Neural cell (in vitro differentiated cells): ENCODE results near the gene ANKRD28. TPM values are rescaled to one million over a fixed set of nuclear protein-coding genes. Genes with fewer than 3 reads are reported as not detected.

ENCODE experiments used
- H2AFZ ChIP-seq: fragments of 200-600, 300-800 bp; sonication (generic), shearing (Covaris generic); 2 replicates; pipeline ENCODE4 v1.6.0; 2014; ENCODE audit warnings: low read depth, mild to moderate bottlenecking, antibody characterized with exemption, low read length, moderate library complexity
- H3F3A ChIP-seq: fragments of 200-600 bp; shearing (Covaris generic); 2 replicates; pipeline ENCODE4 v1.6.1; 2016; ENCODE audit warnings: mild to moderate bottlenecking, moderate library complexity, mixed read lengths, antibody characterized with exemption, low read length; ENCODE audit not compliant: insufficient read depth, poor library complexity, severe bottlenecking
- H3K27ac ChIP-seq: fragments of 200-600, 300-800 bp; sonication (generic), shearing (Covaris generic); 2 replicates; pipeline ENCODE4 v1.5.1; 2014; ENCODE audit warnings: mild to moderate bottlenecking, low read length, moderate library complexity
- H3K27me3 ChIP-seq: fragments of 300-800, 200-600 bp; sonication (generic), shearing (Covaris generic); 2 replicates; pipeline ENCODE4 v1.6.0; 2014; ENCODE audit warnings: mild to moderate bottlenecking, low read depth, low read length, moderate library complexity; ENCODE audit not compliant: insufficient read depth
- H3K36me3 ChIP-seq: fragments of 300-800, 200-600 bp; sonication (generic), shearing (Covaris generic); 2 replicates; pipeline ENCODE4 v1.5.1; 2014; ENCODE audit warnings: mild to moderate bottlenecking, antibody characterized with exemption, low read length, moderate library complexity; ENCODE audit not compliant: insufficient read depth
- H3K4me2 ChIP-seq: fragments of 300-800, 200-600 bp; sonication (generic), shearing (Covaris generic); 2 replicates; pipeline ENCODE4 v1.6.0; 2014; ENCODE audit warnings: mild to moderate bottlenecking, low read length
- H3K4me3 ChIP-seq: fragments of 300-800, 200-600 bp; sonication (generic), shearing (Covaris generic); 2 replicates; pipeline ENCODE4 v1.5.1; 2014; ENCODE audit warnings: mild to moderate bottlenecking, low read length, moderate library complexity
- H3K79me2 ChIP-seq: fragments of 200-600 bp; shearing (Covaris generic); replicated peaks from 2 replicates; pipeline ENCODE4 v1.6.0; 2014; ENCODE audit warnings: mild to moderate bottlenecking, low read length, moderate library complexity; ENCODE audit not compliant: insufficient read depth
- H3K9ac ChIP-seq: fragments of 300-800, 200-600 bp; sonication (generic), shearing (Covaris generic); 2 replicates; pipeline ENCODE4 v1.6.1; 2016; ENCODE audit warnings: mild to moderate bottlenecking, low read length, mixed read lengths
- H3K9me2 ChIP-seq: fragments of 200-600 bp; shearing (Covaris generic); 2 replicates; pipeline ENCODE4 v1.6.1; 2016; ENCODE audit warnings: mild to moderate bottlenecking, low read length, mixed read lengths; ENCODE audit not compliant: insufficient read depth
- H3K9me3 ChIP-seq: fragments of 200-600, 300-800 bp; sonication (generic), shearing (Covaris generic); 2 replicates; pipeline ENCODE4 v1.6.1; 2016; ENCODE audit warnings: mild to moderate bottlenecking, mixed run types, low read length, moderate library complexity, mixed read lengths
- H4K20me1 ChIP-seq: fragments of 200-600 bp; shearing (Covaris generic); 2 replicates; pipeline ENCODE4 v1.6.1; 2016; ENCODE audit warnings: mild to moderate bottlenecking, mixed run types; ENCODE audit not compliant: insufficient read depth
- CTCF ChIP-seq: fragments of 450-650 bp; IDR thresholded peaks from 2 replicates; pipeline ENCODE4 v1.5.1; 2014; ENCODE audit warnings: antibody characterized with exemption, mild to moderate bottlenecking, moderate library complexity; ENCODE audit not compliant: poor library complexity, severe bottlenecking
- EP300 ChIP-seq: fragments of 450-650 bp; conservative IDR thresholded peaks from 2 replicates; pipeline ENCODE4 v1.6.1; 2014; ENCODE audit warnings: antibody characterized with exemption, mild to moderate bottlenecking, moderate library complexity; ENCODE audit not compliant: poor library complexity, severe bottlenecking
- EZH2 ChIP-seq: fragments of 200-600, 300-800 bp; shearing (Covaris generic), sonication (generic); IDR thresholded peaks from 2 replicates; pipeline ENCODE4 v1.6.1; 2014; ENCODE audit warnings: antibody characterized with exemption, low read length, borderline replicate concordance, mild to moderate bottlenecking; ENCODE audit not compliant: insufficient read depth, poor library complexity, severe bottlenecking
- MXI1 ChIP-seq: fragments of 450-650 bp; conservative IDR thresholded peaks from 2 replicates; pipeline ENCODE4 v1.6.1; 2014; ENCODE audit warnings: antibody characterized with exemption, mild to moderate bottlenecking; ENCODE audit not compliant: poor library complexity, severe bottlenecking
- POLR2AphosphoS5 ChIP-seq: IDR thresholded peaks from 2 replicates; pipeline ENCODE4 v1.6.1; 2012
- RAD21 ChIP-seq: fragments of 450-650 bp; conservative IDR thresholded peaks from 2 replicates; pipeline ENCODE4 v1.6.1; 2014; ENCODE audit warnings: antibody characterized with exemption, mild to moderate bottlenecking, moderate library complexity
- REST ChIP-seq: IDR thresholded peaks from 2 replicates; pipeline ENCODE4 v1.6.1; 2012; ENCODE audit warnings: borderline replicate concordance
- SMC3 ChIP-seq: fragments of 450-650 bp; conservative IDR thresholded peaks from 2 replicates; pipeline ENCODE4 v1.6.1; 2014; ENCODE audit warnings: antibody characterized with exemption, mild to moderate bottlenecking, moderate library complexity; ENCODE audit not compliant: poor library complexity
- TAF1 ChIP-seq: IDR thresholded peaks from 2 replicates; pipeline ENCODE4 v1.6.1; 2012; ENCODE audit warnings: low read depth
- polyA plus RNA-seq: library from polyadenylated mRNA; depleted of rRNA; stranded (reverse); fragments of >200 nt; gene quantifications from 2 replicates; pipeline ENCODE4 v1.2.3, GENCODE V29; 2014

ANKRD28 gene
- polyA plus RNA-seq, 1 donor from 2014 or later, result 101 TPM

- no peaks in the 10 kb centered on the region for H3F3A ChIP-seq
- H3K79me2 ChIP-seq, result no peaks in the 10 kb centered on the region
- H3K27me3 ChIP-seq, result no peaks in the 10 kb centered on the region
- no peak overlapping the region for H2AFZ ChIP-seq
- no peaks in the 10 kb centered on the region for H3K36me3 ChIP-seq
- H3K9ac ChIP-seq, result no peak overlapping the region
- H3K4me3 ChIP-seq, result no peak overlapping the region
- TF ChIP-seq SMC3 (no peak), RAD21 (no peak), POLR2AphosphoS5 (no peak), EZH2 (no peak), EP300 (no peak), MXI1 (no peak), TAF1 (no peak)
- no peaks in the 10 kb centered on the region for H3K9me2 ChIP-seq
- H3K9me3 ChIP-seq, result no peaks in the 10 kb centered on the region
- no peaks in the 10 kb centered on the region for H4K20me1 ChIP-seq
- no peak overlapping the region for H3K4me2 ChIP-seq
- H3K27ac ChIP-seq, result no peak overlapping the region
Measured at GRCh38 chr3:15753056-15753710, 44.6 kb downstream of the ANKRD28 start.

GRCh38 chr3:15750879-15751278, 46.9 kb downstream of the ANKRD28 start:
- no peaks in the 10 kb centered on the region for H4K20me1 ChIP-seq
- no peak overlapping the region for H3K4me2 ChIP-seq
- H3K9me3 ChIP-seq, result no peaks in the 10 kb centered on the region
- no peak overlapping the region for H2AFZ ChIP-seq
- H3F3A ChIP-seq, result no peaks in the 10 kb centered on the region
- H3K27me3 ChIP-seq, result no peaks in the 10 kb centered on the region
- no peaks in the 10 kb centered on the region for H3K79me2 ChIP-seq
- H3K27ac ChIP-seq, result no peak overlapping the region
- no peaks in the 10 kb centered on the region for H3K36me3 ChIP-seq
- H3K4me3 ChIP-seq, result no peak overlapping the region
- H3K9me2 ChIP-seq, result no peaks in the 10 kb centered on the region
- no peak for TF ChIP-seq CTCF
- no peak for TF ChIP-seq REST
- TF ChIP-seq EZH2, result no peak
- TF ChIP-seq SMC3, result no peak
- TF ChIP-seq MXI1, result no peak
- no peak for TF ChIP-seq TAF1
- no peak for TF ChIP-seq RAD21
- TF ChIP-seq POLR2AphosphoS5, result no peak
- TF ChIP-seq EP300, result no peak
- no peak overlapping the region for H3K9ac ChIP-seq
